H9 (cell line): ENCODE measurements around the gene ARID1B. TPM values are rescaled to one million over a fixed set of nuclear protein-coding genes. Genes with fewer than 3 reads are reported as not detected.

Source experiments
- DNase-seq: peaks from one replicate; pipeline ENCODE4 v3.0.0-alpha.2; 2017
- H2AFZ ChIP-seq: one replicate; pipeline ENCODE4 v1.6.1; 2013; ENCODE audit warnings: mild to moderate bottlenecking, low read length, control low read depth, moderate library complexity
- H2AK5ac ChIP-seq: 2 replicates; pipeline ENCODE4 v1.6.1; 2013; ENCODE audit warnings: low read length, control low read depth, mixed read lengths; ENCODE audit not compliant: insufficient read length
- H2BK120ac ChIP-seq: one replicate; pipeline ENCODE4 v1.6.1; 2013; ENCODE audit warnings: low read depth, mild to moderate bottlenecking, low read length, control low read depth, inconsistent platforms; ENCODE audit not compliant: poor library complexity, severe bottlenecking
- H2BK12ac ChIP-seq: 2 replicates; pipeline ENCODE4 v1.6.1; 2013; ENCODE audit warnings: low read length, control low read depth, mixed read lengths, low read depth; ENCODE audit not compliant: insufficient read length
- H2BK15ac ChIP-seq: 2 replicates; pipeline ENCODE4 v1.6.1; 2013; ENCODE audit warnings: low read depth, low read length, control low read depth
- H2BK20ac ChIP-seq: one replicate; pipeline ENCODE4 v1.6.1; 2013; ENCODE audit warnings: low read depth, mild to moderate bottlenecking, low read length, control low read depth, inconsistent platforms; ENCODE audit not compliant: poor library complexity, severe bottlenecking
- H2BK5ac ChIP-seq: 2 replicates; pipeline ENCODE4 v1.6.1; 2013; ENCODE audit warnings: low read length, control low read depth, mixed read lengths; ENCODE audit not compliant: insufficient read length
- H3K14ac ChIP-seq: 2 replicates; pipeline ENCODE4 v1.6.1; 2013; ENCODE audit warnings: low read length, control low read depth; ENCODE audit not compliant: insufficient read depth
- H3K18ac ChIP-seq: 2 replicates; pipeline ENCODE4 v1.6.1; 2013; ENCODE audit warnings: low read depth, mild to moderate bottlenecking, mixed read lengths, low read length, control low read depth; ENCODE audit not compliant: insufficient read length
- H3K23ac ChIP-seq: 2 replicates; pipeline ENCODE4 v1.6.1; 2013; ENCODE audit warnings: low read length, control low read depth, mixed read lengths, low read depth; ENCODE audit not compliant: insufficient read length
- H3K23me2 ChIP-seq: 2 replicates; pipeline ENCODE4 v1.6.1; 2013; ENCODE audit warnings: low read depth, mild to moderate bottlenecking, mixed read lengths, low read length, control low read depth; ENCODE audit not compliant: insufficient read length, poor library complexity, severe bottlenecking
- H3K27ac ChIP-seq: 2 replicates; pipeline ENCODE4 v1.5.1; 2013; ENCODE audit warnings: low read length, control low read depth, mixed read lengths, low read depth; ENCODE audit not compliant: insufficient read length
- H3K27me3 ChIP-seq: 2 replicates; pipeline ENCODE4 v1.6.1; 2013; ENCODE audit warnings: low read length, control low read depth, inconsistent platforms; ENCODE audit not compliant: insufficient read depth
- H3K4ac ChIP-seq: 2 replicates; pipeline ENCODE4 v1.6.1; 2013; ENCODE audit warnings: low read depth, mild to moderate bottlenecking, control low read depth, inconsistent platforms, low read length, moderate library complexity
- H3K4me1 ChIP-seq: 2 replicates; pipeline ENCODE4 v1.6.1; 2013; ENCODE audit warnings: low read length, control low read depth, inconsistent platforms; ENCODE audit not compliant: insufficient read depth
- H3K4me2 ChIP-seq: 2 replicates; pipeline ENCODE4 v1.6.1; 2013; ENCODE audit warnings: low read length, control low read depth, mixed read lengths; ENCODE audit not compliant: insufficient read length, insufficient read depth
- H3K56ac ChIP-seq: 2 replicates; pipeline ENCODE4 v1.6.1; 2013; ENCODE audit warnings: low read depth, mild to moderate bottlenecking, mixed read lengths, low read length, control low read depth; ENCODE audit not compliant: insufficient read length
- H3K79me1 ChIP-seq: 2 replicates; pipeline ENCODE4 v1.6.1; 2013; ENCODE audit warnings: low read depth, mild to moderate bottlenecking, moderate library complexity, low read length, control low read depth, inconsistent platforms; ENCODE audit not compliant: insufficient read depth, poor library complexity, severe bottlenecking
- H3K79me2 ChIP-seq: 2 replicates; pipeline ENCODE4 v1.6.1; 2013; ENCODE audit warnings: low read length, control low read depth, inconsistent platforms; ENCODE audit not compliant: insufficient read depth
- H3K9ac ChIP-seq: 2 replicates; pipeline ENCODE4 v1.6.1; 2013; ENCODE audit warnings: low read length, control low read depth, mixed read lengths; ENCODE audit not compliant: insufficient read length; ENCODE audit errors: extremely low read depth
- H3K9me3 ChIP-seq: one replicate; pipeline ENCODE4 v1.6.1; 2013; ENCODE audit warnings: low read depth, low read length, inconsistent platforms; ENCODE audit not compliant: control insufficient read depth
- H3T11ph ChIP-seq: one replicate; pipeline ENCODE4 v1.6.1; 2013; ENCODE audit warnings: mild to moderate bottlenecking, low read length, control low read depth, inconsistent platforms
- H4K20me1 ChIP-seq: one replicate; pipeline ENCODE4 v1.6.1; 2013; ENCODE audit not compliant: control insufficient read depth, insufficient read length, insufficient read depth
- H4K5ac ChIP-seq: 2 replicates; pipeline ENCODE4 v1.6.1; 2013; ENCODE audit warnings: low read depth, mild to moderate bottlenecking, mixed read lengths, low read length, control low read depth; ENCODE audit not compliant: insufficient read length
- H4K8ac ChIP-seq: replicated peaks from 2 replicates; pipeline ENCODE4 v1.6.1; 2013; ENCODE audit warnings: low read length, control low read depth, mixed read lengths, low read depth; ENCODE audit not compliant: insufficient read length
- H4K91ac ChIP-seq: 2 replicates; pipeline ENCODE4 v1.6.1; 2013; ENCODE audit warnings: low read depth, mild to moderate bottlenecking, moderate library complexity, mixed read lengths, low read length, control low read depth; ENCODE audit not compliant: insufficient read length
- H3K27ac Mint-ChIP-seq, 3 experiments: 2 replicates in 2 of 3; 3 replicates in 1 of 3; pipeline ENCODE4 v1.8.0; 2020 to 2021; ENCODE audit warnings: mixed read lengths in 3 of 3, mild to moderate bottlenecking in 1 of 3, moderate library complexity in 1 of 3
- H3K27me3 Mint-ChIP-seq: 2 replicates; pipeline ENCODE4 v1.8.0; 2021; ENCODE audit warnings: low read depth, mild to moderate bottlenecking, moderate library complexity, mixed read lengths
- H3K36me3 Mint-ChIP-seq, 3 experiments: 2 replicates in 2 of 3; 3 replicates in 1 of 3; pipeline ENCODE4 v1.8.0; 2020 to 2021; ENCODE audit warnings: low read depth in 3 of 3, mixed read lengths in 3 of 3; ENCODE audit not compliant: insufficient read depth in 1 of 3
- H3K4me1 Mint-ChIP-seq, 2 experiments: 2 replicates each; pipeline ENCODE4 v1.8.0; 2020; ENCODE audit warnings: mixed read lengths in 2 of 2
- H3K4me3 Mint-ChIP-seq, 2 experiments: 2 replicates in 1 of 2; 3 replicates in 1 of 2; pipeline ENCODE4 v1.8.0; 2020 to 2021; ENCODE audit warnings: mild to moderate bottlenecking in 2 of 2, mixed read lengths in 2 of 2, moderate library complexity in 1 of 2
- H3K9me3 Mint-ChIP-seq, 2 experiments: 2 replicates in 1 of 2; 3 replicates in 1 of 2; pipeline ENCODE4 v1.8.0; 2020; ENCODE audit warnings: mild to moderate bottlenecking in 2 of 2, mixed read lengths in 2 of 2, moderate library complexity in 1 of 2
- CTCF ChIP-seq: fragments of 200-600 bp; sonication (generic); conservative IDR thresholded peaks from 3 replicates; pipeline ENCODE4 v1.8.0; 2021; ENCODE audit warnings: antibody characterized with exemption, mild to moderate bottlenecking
- WGBS: extraction: QIAGEN DNeasy Blood & Tissue Kit; methylation state at CpG from one replicate; pipeline ENCODE4 v1.1.7; 2013; ENCODE audit warnings: missing lambda C conversion rate, low lambda C conversion rate, mixed read lengths; ENCODE audit not compliant: insufficient read length; ENCODE audit errors: extremely low coverage; 5-methylcytosine and 5-hydroxymethylcytosine counted together
- total RNA-seq: library from RNA; stranded (reverse); gene quantifications from 2 replicates; pipeline ENCODE4 v1.2.1, GENCODE V29; 2021

ARID1B gene
- total RNA-seq, 1 experiment from 2014 or later: 88.2 TPM

DNA sequence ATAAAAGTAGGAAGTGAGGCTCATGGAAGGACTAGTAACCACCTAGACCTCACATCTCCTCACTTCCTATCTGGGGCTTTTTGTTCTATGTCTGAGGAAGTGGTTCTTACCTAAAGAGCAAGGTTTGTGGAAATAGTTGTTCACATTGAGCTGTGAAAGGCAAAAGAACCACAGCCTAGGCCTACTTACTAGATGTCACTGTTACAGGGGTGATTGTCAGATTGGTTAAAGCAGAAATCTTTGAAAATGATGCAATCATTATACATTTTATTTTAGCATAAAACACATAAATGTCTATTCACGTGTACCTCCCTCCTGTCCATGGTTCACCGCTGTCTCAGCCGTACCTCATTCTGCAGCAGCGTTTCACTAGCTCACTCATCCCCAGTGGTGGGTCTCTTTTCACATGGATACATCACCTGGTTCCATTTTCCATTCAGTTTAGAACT is 277.4 kb downstream of the ARID1B start:
- no peak overlapping the region for H2BK5ac ChIP-seq
- H3K79me1 ChIP-seq: peaks cover 2% of the 10 kb centered on the region
- H3K9me3 ChIP-seq: no peaks in the 10 kb centered on the region
- H3K23me2 ChIP-seq: no peaks in the 10 kb centered on the region
- H4K20me1 ChIP-seq: no peaks in the 10 kb centered on the region
- no peak for TF ChIP-seq CTCF
- no peak overlapping the region for H3K4me2 ChIP-seq
- Mint-ChIP-seq H3K4me1 (peaks cover 16 to 28% of the 10 kb centered on the region in 2 experiments), H3K9me3 (peaks cover 3 to 8% of the 10 kb centered on the region in 2 experiments; a peak in 3 of 5 replicates), H3K4me3 (no peak overlapping the region), H3K27ac (peak overlapping the region in 1 of 3 experiments; percentile 57; a peak in 2 of 7 replicates), H3K27me3 (no peaks in the 10 kb centered on the region), H3K36me3 (peaks cover 2 to 21% (median 15%) of the 10 kb centered on the region in 3 experiments; a peak in 5 of 7 replicates)
- no peak overlapping the region for H2BK12ac ChIP-seq
- no peak overlapping the region for H3K9ac ChIP-seq
- H3K56ac ChIP-seq: no peak overlapping the region
- H2BK15ac ChIP-seq: no peak overlapping the region
- H4K5ac ChIP-seq: no peak overlapping the region
- H2AK5ac ChIP-seq: no peak overlapping the region
- no peak overlapping the region for H2BK120ac ChIP-seq
- H2BK20ac ChIP-seq: no peak overlapping the region
- H4K8ac ChIP-seq: no peak overlapping the region
- no peak overlapping the region for H3T11ph ChIP-seq
- no peak for DNase-seq
- no CpG with 5 or more reads among the region's 4 CpGs for WGBS
- no peak overlapping the region for H3K18ac ChIP-seq
- H2AFZ ChIP-seq: no peak overlapping the region
- no peak overlapping the region for H3K27ac ChIP-seq
- no peak overlapping the region for H4K91ac ChIP-seq
- no peak overlapping the region for H3K14ac ChIP-seq
- H3K23ac ChIP-seq: no peak overlapping the region
- H3K4ac ChIP-seq: no peak overlapping the region
- 0 out of 2 replicates have a peak, but pooled peaks cover 1% of the 10 kb centered on the region for H3K79me2 ChIP-seq
- H3K27me3 ChIP-seq: no peaks in the 10 kb centered on the region
- H3K4me1 ChIP-seq: peaks cover 4% of the 10 kb centered on the region; the same call in 1 of the 2 replicates
